ENCODE results near the gene REELD1. TPM values are rescaled to one million over a fixed set of nuclear protein-coding genes. Genes with fewer than 3 reads are reported as not detected.

REELD1 gene
- total RNA-seq, 1 experiment from 2014 or later, result 0.25 TPM

DNA sequence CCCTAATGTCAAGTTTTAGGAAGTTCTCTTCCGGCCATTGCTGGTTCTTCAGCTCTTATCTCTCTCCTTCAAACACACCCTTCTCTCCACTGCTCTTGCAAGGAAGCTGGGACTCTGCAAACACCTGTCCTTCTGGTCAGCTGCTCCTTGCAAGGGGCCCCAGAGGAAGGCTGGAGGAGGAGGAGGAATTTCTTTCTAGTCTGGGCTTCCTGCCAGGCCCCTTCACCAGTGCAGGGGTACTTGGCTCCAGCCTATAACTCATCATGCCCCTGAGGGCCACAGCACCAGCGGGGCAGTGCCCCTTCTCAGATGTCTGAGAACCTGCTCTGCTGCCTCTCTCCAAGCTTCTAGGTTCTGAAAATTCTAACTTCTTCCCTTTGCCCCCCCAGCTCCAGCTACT is 46.7 kb downstream of the REELD1 start:
- no peaks in the 10 kb centered on the region for H3K36me3 ChIP-seq (ENCODE audit: control insufficient read depth in 1 of 2, insufficient read depth in 2 of 2, low read length in 2 of 2)
- no peak overlapping the region for H3K9ac ChIP-seq (ENCODE audit: low read length)
- RAD21 ChIA-PET (ENCODE audit: low non-redundant PET in 1 of 2, low total read pairs in 2 of 2, uncharacterized antibody in 2 of 2, unreplicated experiment in 2 of 2), result no interaction called here
- H4K20me1 ChIP-seq (ENCODE audit: insufficient read depth), result no peaks in the 10 kb centered on the region
- H3K4me1 ChIP-seq (ENCODE audit: control insufficient read depth in 1 of 2, insufficient read depth in 2 of 2, low read length in 2 of 2), result peaks cover 13 to 14% of the 10 kb centered on the region in 2 experiments; a peak in 3 of 4 replicates
- H3K27me3 ChIP-seq (ENCODE audit: insufficient read depth, low read length), result no peaks in the 10 kb centered on the region
- no peak overlapping the region for H3K4me3 ChIP-seq (replicated peaks in 1 of 2; ENCODE audit: low read depth in 1 of 2, low read length in 2 of 2)
- no peaks in the 10 kb centered on the region for H3K9me2 ChIP-seq (ENCODE audit: insufficient read depth)
- peak overlapping the region; percentile 24; the same call in 1 of the 2 replicates for H3K4me2 ChIP-seq (ENCODE audit: low read length)
- POLR2A ChIA-PET, result no interaction called here
- TF ChIP-seq ZNF274 (IDR thresholded peaks at IDR 0.05; ENCODE audit: low read depth, low read length) (no peak), RAD21 (IDR thresholded peaks at IDR 0.05; ENCODE audit: low read depth) (no peak), EGR1 (IDR thresholded peaks at IDR 0.05; ENCODE audit: low read depth) (no peak), ZFX (IDR thresholded peaks at IDR 0.05) (no peak), JUND (IDR thresholded peaks at IDR 0.05) (no peak)
- TF ChIP-seq, protein P1, sequence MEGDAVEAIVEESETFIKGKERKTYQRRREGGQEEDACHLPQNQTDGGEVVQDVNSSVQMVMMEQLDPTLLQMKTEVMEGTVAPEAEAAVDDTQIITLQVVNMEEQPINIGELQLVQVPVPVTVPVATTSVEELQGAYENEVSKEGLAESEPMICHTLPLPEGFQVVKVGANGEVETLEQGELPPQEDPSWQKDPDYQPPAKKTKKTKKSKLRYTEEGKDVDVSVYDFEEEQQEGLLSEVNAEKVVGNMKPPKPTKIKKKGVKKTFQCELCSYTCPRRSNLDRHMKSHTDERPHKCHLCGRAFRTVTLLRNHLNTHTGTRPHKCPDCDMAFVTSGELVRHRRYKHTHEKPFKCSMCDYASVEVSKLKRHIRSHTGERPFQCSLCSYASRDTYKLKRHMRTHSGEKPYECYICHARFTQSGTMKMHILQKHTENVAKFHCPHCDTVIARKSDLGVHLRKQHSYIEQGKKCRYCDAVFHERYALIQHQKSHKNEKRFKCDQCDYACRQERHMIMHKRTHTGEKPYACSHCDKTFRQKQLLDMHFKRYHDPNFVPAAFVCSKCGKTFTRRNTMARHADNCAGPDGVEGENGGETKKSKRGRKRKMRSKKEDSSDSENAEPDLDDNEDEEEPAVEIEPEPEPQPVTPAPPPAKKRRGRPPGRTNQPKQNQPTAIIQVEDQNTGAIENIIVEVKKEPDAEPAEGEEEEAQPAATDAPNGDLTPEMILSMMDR (IDR thresholded peaks at IDR 0.05 in 2 of 3, conservative IDR thresholded peaks at IDR 0.05 in 1 of 3; ENCODE audit: borderline replicate concordance in 1 of 3, insufficient read depth in 1 of 3, low read depth in 2 of 3, low read length in 2 of 3), result no peak
- H2AFZ ChIP-seq (ENCODE audit: low read depth, low read length, poor library complexity, severe bottlenecking), result no peak overlapping the region
- DNase-seq (ENCODE audit: low read depth, low spot score) (no peak), ATAC-seq (no peak; the same call in 1 of the 2 replicates)
- intact Hi-C loops (cut with micrococcal nuclease), result no loop called here
- no peak overlapping the region for H3K27ac ChIP-seq (ENCODE audit: low read depth, low read length)
- H3K79me2 ChIP-seq (ENCODE audit: insufficient read depth, low read length), result no peaks in the 10 kb centered on the region
- CTCF ChIA-PET, result no interaction called here
- no TSS peak for BruUV-seq (replicated peaks)
- no peaks in the 10 kb centered on the region for H3K9me3 ChIP-seq (ENCODE audit: control insufficient read depth in 1 of 2, insufficient read depth in 1 of 2, low read depth in 1 of 2, low read length in 2 of 2)

DNA sequence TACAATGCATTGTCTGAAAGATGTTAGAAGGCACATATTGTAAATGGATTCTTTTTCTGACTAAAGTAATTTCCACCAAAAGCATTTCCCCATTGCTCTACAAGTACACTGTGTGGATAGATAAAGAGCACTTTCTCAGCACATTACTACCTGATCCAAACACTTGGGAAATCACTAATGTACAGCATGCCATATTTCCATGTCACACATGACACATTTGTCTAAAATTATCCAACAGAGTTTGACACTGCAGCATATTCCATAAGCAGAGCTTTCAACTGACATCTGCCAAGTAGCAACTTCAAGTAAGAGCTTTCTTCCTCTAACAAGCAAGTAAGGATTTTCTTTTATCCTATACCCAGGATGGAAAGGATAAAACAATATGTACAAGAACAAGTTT is 49.5 kb downstream of the REELD1 start:
- BruUV-seq (replicated peaks), result no TSS peak
- CTCF ChIA-PET, result no interaction called here
- TF ChIP-seq, protein P1 (IDR thresholded peaks at IDR 0.05 in 2 of 3, conservative IDR thresholded peaks at IDR 0.05 in 1 of 3; ENCODE audit: borderline replicate concordance in 1 of 3, insufficient read depth in 1 of 3, low read depth in 2 of 3, low read length in 2 of 3), result no peak
- TF ChIP-seq MAX (IDR thresholded peaks at IDR 0.05) (no peak), ZFX (IDR thresholded peaks at IDR 0.05) (no peak), RAD21 (IDR thresholded peaks at IDR 0.05; ENCODE audit: low read depth) (no peak), POLR2AphosphoS5 (IDR thresholded peaks at IDR 0.05; ENCODE audit: low read depth, low read length) (no peak), CEBPB (IDR thresholded peaks at IDR 0.05; ENCODE audit: low read depth) (no peak), ELF1 (IDR thresholded peaks at IDR 0.05; ENCODE audit: borderline replicate concordance, low read depth) (no peak), EGR1 (IDR thresholded peaks at IDR 0.05; ENCODE audit: low read depth) (no peak), ZNF274 (IDR thresholded peaks at IDR 0.05; ENCODE audit: low read depth, low read length) (no peak), JUND (IDR thresholded peaks at IDR 0.05) (no peak), EZH2phosphoT487 (IDR thresholded peaks at IDR 0.05; ENCODE audit: borderline replicate concordance) (no peak), REST (IDR thresholded peaks at IDR 0.05; ENCODE audit: low read depth) (no peak)

More for the DNA sequence above, 49.5 kb downstream of the REELD1 start:
- Histone ChIP-seq H3K9ac (ENCODE audit: low read length) (no peak overlapping the region), H3K27ac (ENCODE audit: low read depth, low read length) (no peak overlapping the region), H3K79me2 (ENCODE audit: insufficient read depth, low read length) (no peaks in the 10 kb centered on the region), H3K4me2 (ENCODE audit: low read length) (no peak overlapping the region), H3K27me3 (ENCODE audit: insufficient read depth, low read length) (no peaks in the 10 kb centered on the region), H3K4me1 (ENCODE audit: control insufficient read depth in 1 of 2, insufficient read depth in 2 of 2, low read length in 2 of 2) (peaks cover 13 to 14% of the 10 kb centered on the region in 2 experiments; a peak in 3 of 4 replicates), H3K36me3 (ENCODE audit: control insufficient read depth in 1 of 2, insufficient read depth in 2 of 2, low read length in 2 of 2) (no peaks in the 10 kb centered on the region), H3K4me3 (replicated peaks in 1 of 2; ENCODE audit: low read depth in 1 of 2, low read length in 2 of 2) (no peak overlapping the region), H4K20me1 (ENCODE audit: insufficient read depth) (no peaks in the 10 kb centered on the region), H2AFZ (ENCODE audit: low read depth, low read length, poor library complexity, severe bottlenecking) (no peak overlapping the region), H3K9me2 (ENCODE audit: insufficient read depth) (no peaks in the 10 kb centered on the region), H3K9me3 (ENCODE audit: control insufficient read depth in 1 of 2, insufficient read depth in 1 of 2, low read depth in 1 of 2, low read length in 2 of 2) (no peaks in the 10 kb centered on the region)
- ATAC-seq (no peak), DNase-seq (ENCODE audit: low read depth, low spot score) (no peak)
- POLR2A ChIA-PET, result no interaction called here
- intact Hi-C loops (cut with micrococcal nuclease), result no loop called here
- RAD21 ChIA-PET (ENCODE audit: low non-redundant PET in 1 of 2, low total read pairs in 2 of 2, uncharacterized antibody in 2 of 2, unreplicated experiment in 2 of 2), result no interaction called here

Measured in HCT116 (cell line).